ENCODE data around the gene HS6ST2. TPM values are rescaled to one million over a fixed set of nuclear protein-coding genes. Genes with fewer than 3 reads are reported as not detected.

The HS6ST2 gene
- total RNA-seq, 3 donors from 2014 or later, result 0.32 to 1.3 (median 1.2) TPM

GRCh38 chrX:132877954-132878536 lies 80.4 kb downstream of the HS6ST2 start:
- Histone ChIP-seq H3K27me3 (peaks cover 0 to 41% of the 10 kb centered on the region in 2 donors), H3K27ac (no peak overlapping the region), H3K36me3 (no peaks in the 10 kb centered on the region), H3K9me3 (no peaks in the 10 kb centered on the region), H3K4me3 (no peak overlapping the region), H3K4me1 (no peaks in the 10 kb centered on the region)
- no peak for DNase-seq (ENCODE audit: low spot score in 2 of 2)
- no peak for TF ChIP-seq POLR2AphosphoS5 (IDR thresholded peaks at IDR 0.05)
- TF ChIP-seq, protein P1, sequence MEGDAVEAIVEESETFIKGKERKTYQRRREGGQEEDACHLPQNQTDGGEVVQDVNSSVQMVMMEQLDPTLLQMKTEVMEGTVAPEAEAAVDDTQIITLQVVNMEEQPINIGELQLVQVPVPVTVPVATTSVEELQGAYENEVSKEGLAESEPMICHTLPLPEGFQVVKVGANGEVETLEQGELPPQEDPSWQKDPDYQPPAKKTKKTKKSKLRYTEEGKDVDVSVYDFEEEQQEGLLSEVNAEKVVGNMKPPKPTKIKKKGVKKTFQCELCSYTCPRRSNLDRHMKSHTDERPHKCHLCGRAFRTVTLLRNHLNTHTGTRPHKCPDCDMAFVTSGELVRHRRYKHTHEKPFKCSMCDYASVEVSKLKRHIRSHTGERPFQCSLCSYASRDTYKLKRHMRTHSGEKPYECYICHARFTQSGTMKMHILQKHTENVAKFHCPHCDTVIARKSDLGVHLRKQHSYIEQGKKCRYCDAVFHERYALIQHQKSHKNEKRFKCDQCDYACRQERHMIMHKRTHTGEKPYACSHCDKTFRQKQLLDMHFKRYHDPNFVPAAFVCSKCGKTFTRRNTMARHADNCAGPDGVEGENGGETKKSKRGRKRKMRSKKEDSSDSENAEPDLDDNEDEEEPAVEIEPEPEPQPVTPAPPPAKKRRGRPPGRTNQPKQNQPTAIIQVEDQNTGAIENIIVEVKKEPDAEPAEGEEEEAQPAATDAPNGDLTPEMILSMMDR (IDR thresholded peaks at IDR 0.05), result no peak
- TF ChIP-seq POLR2A (IDR thresholded peaks at IDR 0.05), result no peak
- intact Hi-C loops (cut with DNase I; ENCODE audit: low total_unique reads), result no loop called here

GRCh38 chrX:132876523-132877338 lies 81.7 kb downstream of the HS6ST2 start:
- intact Hi-C loops (cut with DNase I; ENCODE audit: low total_unique reads), result no loop called here
- Histone ChIP-seq H3K27me3 (peaks cover 0 to 43% of the 10 kb centered on the region in 2 donors), H3K4me3 (no peak overlapping the region), H3K36me3 (no peaks in the 10 kb centered on the region), H3K4me1 (no peaks in the 10 kb centered on the region), H3K27ac (no peak overlapping the region), H3K9me3 (no peaks in the 10 kb centered on the region)
- DNase-seq (ENCODE audit: low spot score in 2 of 2), result no peak
- TF ChIP-seq POLR2A (IDR thresholded peaks at IDR 0.05) (no peak), POLR2AphosphoS5 (IDR thresholded peaks at IDR 0.05) (no peak)
- TF ChIP-seq, protein P1 (IDR thresholded peaks at IDR 0.05), result no peak

DNA sequence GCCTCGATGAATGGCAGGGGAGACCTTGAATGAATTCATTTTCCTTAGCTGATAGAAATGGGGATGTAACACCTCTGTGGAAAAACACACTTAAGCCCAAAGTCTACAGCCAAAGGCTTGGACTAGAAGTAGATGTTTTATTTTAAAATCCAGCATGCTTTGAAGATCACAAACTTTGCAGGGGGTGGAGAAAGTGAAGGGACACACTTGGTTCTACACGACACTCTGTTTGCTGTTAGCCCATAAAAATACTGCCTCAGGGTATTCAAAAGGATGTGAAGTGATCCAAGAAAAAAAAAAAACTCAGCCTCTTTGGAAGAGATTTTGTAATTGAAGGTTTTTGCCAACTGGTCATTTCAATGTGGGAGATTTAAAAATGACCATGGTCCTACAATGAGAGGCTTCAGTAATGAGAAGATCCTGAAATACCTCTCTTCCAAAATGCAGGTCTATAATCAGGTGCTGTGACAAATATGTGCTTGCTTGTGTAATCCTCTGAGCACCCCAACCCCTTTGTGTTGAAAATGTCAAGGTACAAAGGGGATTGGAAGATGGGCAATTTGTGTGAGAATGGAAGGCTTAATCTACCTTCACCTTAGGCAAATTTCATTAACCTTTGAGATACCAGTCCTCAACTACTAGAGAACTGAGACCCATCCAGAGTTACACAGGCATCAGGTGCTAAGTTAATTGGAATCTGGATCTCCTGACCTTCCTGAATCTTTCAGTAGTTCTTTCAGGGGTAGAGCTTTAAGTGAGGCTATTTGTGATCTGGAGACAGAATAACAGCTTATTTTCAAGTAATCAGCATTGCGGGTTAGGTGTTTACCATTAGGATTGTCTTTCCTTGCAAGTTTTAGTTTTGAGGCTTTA lies 82.5 kb downstream of the HS6ST2 start:
- H3K27me3 ChIP-seq, result peaks cover 0 to 43% of the 10 kb centered on the region in 2 donors
- no peaks in the 10 kb centered on the region for H3K4me1 ChIP-seq
- H3K36me3 ChIP-seq, result no peaks in the 10 kb centered on the region
- H3K4me3 ChIP-seq, result no peak overlapping the region
- no peak for DNase-seq (ENCODE audit: low spot score in 2 of 2)
- no peak overlapping the region for H3K27ac ChIP-seq
- H3K9me3 ChIP-seq, result no peaks in the 10 kb centered on the region
- intact Hi-C loops (cut with DNase I; ENCODE audit: low total_unique reads), result loop anchor here (1.0 kb wide), 1 partner anchor 21 kb away; no protein-coding TSS in a partner anchor
- TF ChIP-seq POLR2A (IDR thresholded peaks at IDR 0.05) (no peak), POLR2AphosphoS5 (IDR thresholded peaks at IDR 0.05) (no peak)
- TF ChIP-seq, protein P1 (IDR thresholded peaks at IDR 0.05), result no peak

- no peaks in the 10 kb centered on the region for H3K36me3 ChIP-seq
- intact Hi-C loops (cut with DNase I; ENCODE audit: low total_unique reads), result no loop called here
- no peak overlapping the region for H3K4me3 ChIP-seq
- no peak overlapping the region for H3K27ac ChIP-seq
- H3K27me3 ChIP-seq, result peaks cover 0 to 7% of the 10 kb centered on the region in 2 donors
- H3K9me3 ChIP-seq, result no peaks in the 10 kb centered on the region
- TF ChIP-seq, protein P1 (IDR thresholded peaks at IDR 0.05), result no peak
- TF ChIP-seq POLR2AphosphoS5 (IDR thresholded peaks at IDR 0.05) (no peak), POLR2A (IDR thresholded peaks at IDR 0.05) (no peak)
- no peak for DNase-seq (ENCODE audit: low spot score in 2 of 2)
- H3K4me1 ChIP-seq, result no peaks in the 10 kb centered on the region
Observed at GRCh38 chrX:132862562-132862961, 95.9 kb downstream of the HS6ST2 start.
